WTC11 (cell line): Measurements from ENCODE around the gene HMMR. TPM values are rescaled to one million over a fixed set of nuclear protein-coding genes. Genes with fewer than 3 reads are reported as not detected.

Experiments used
- ATAC-seq: fragments of 200-7000 bp; cut with Tn5 transposase; 2 replicates; pipeline ENCODE4 v1.10.0; 2021; ENCODE audit warnings: mild to moderate bottlenecking, moderate library complexity
- CTCF ChIA-PET: fragments of 300-600 bp; sonication (Branson Sonifier 250); formaldehyde crosslinking; loops from one replicate; lab custom pipeline; 2021; ENCODE audit warnings: antibody characterized with exemption; lab: Charles Lee
- POLR2A ChIA-PET: fragments of 350-600 bp; sonication (Branson Sonifier 250); formaldehyde crosslinking; loops from one replicate; lab custom pipeline; 2021; ENCODE audit warnings: antibody characterized with exemption; lab: Charles Lee
- DNase-seq: peaks from one replicate; pipeline ENCODE4 v3.0.0; 2021; ENCODE audit warnings: low spot score
- H3K27ac Mint-ChIP-seq: 2 replicates; pipeline ENCODE4 v1.8.0; 2021; ENCODE audit warnings: mixed read lengths
- H3K27me3 Mint-ChIP-seq: 2 replicates; pipeline ENCODE4 v1.8.0; 2021; ENCODE audit warnings: low read depth, mild to moderate bottlenecking, moderate library complexity, mixed read lengths
- H3K36me3 Mint-ChIP-seq: 2 replicates; pipeline ENCODE4 v1.8.0; 2021; ENCODE audit warnings: mixed read lengths
- H3K4me1 Mint-ChIP-seq: 2 replicates; pipeline ENCODE4 v1.8.0; 2022; ENCODE audit warnings: mixed read lengths
- H3K4me3 Mint-ChIP-seq: 2 replicates; pipeline ENCODE4 v1.8.0; 2021; ENCODE audit warnings: mild to moderate bottlenecking, moderate library complexity, mixed read lengths
- H3K9me3 Mint-ChIP-seq: 2 replicates; pipeline ENCODE4 v1.8.0; 2021; ENCODE audit warnings: mixed read lengths
- AR ChIP-seq: fragments of 250-450 bp; sonication (Bioruptor Pico); IDR thresholded peaks from 2 replicates; pipeline ENCODE4 v1.9.0; 2021; ENCODE audit warnings: mild to moderate bottlenecking
- CREB1 ChIP-seq: sonication (generic); formaldehyde crosslinking; IDR thresholded peaks from 2 replicates; pipeline ENCODE4 v1.8.0; 2023; ENCODE audit warnings: mild to moderate bottlenecking, missing genetic modification reagents
- CTCF ChIP-seq: fragments of 200-600 bp; IDR thresholded peaks from 2 replicates; pipeline ENCODE4 v1.8.0; 2022; ENCODE audit warnings: antibody characterized with exemption
- HMGXB4 ChIP-seq: sonication (generic); formaldehyde crosslinking; IDR thresholded peaks from 2 replicates; pipeline ENCODE4 v1.8.1; 2023; ENCODE audit warnings: mild to moderate bottlenecking, moderate library complexity, missing genetic modification reagents
- JAZF1 ChIP-seq: fragments of 250-450 bp; sonication (Bioruptor Pico); IDR thresholded peaks from 2 replicates; pipeline ENCODE4 v1.9.0; 2021; ENCODE audit warnings: moderate library complexity, mild to moderate bottlenecking, inconsistent platforms
- KAT7 ChIP-seq: sonication (generic); formaldehyde crosslinking; IDR thresholded peaks from 2 replicates; pipeline ENCODE4 v1.8.1; 2023; ENCODE audit warnings: missing genetic modification reagents, mild to moderate bottlenecking, borderline replicate concordance
- MYBL2 ChIP-seq: sonication (generic); formaldehyde crosslinking; IDR thresholded peaks from 2 replicates; pipeline ENCODE4 v1.8.1; 2023; ENCODE audit warnings: mild to moderate bottlenecking, moderate library complexity, missing genetic modification reagents
- NR1H2 ChIP-seq: sonication (generic); formaldehyde crosslinking; IDR thresholded peaks from 2 replicates; pipeline ENCODE4 v1.9.0; 2021; ENCODE audit warnings: mild to moderate bottlenecking, moderate library complexity, missing genetic modification reagents
- PREB ChIP-seq: sonication (generic); formaldehyde crosslinking; IDR thresholded peaks from 2 replicates; pipeline ENCODE4 v1.8.1; 2022; ENCODE audit warnings: mild to moderate bottlenecking, missing genetic modification reagents, moderate library complexity, borderline replicate concordance
- TEAD1 ChIP-seq: sonication (generic); formaldehyde crosslinking; IDR thresholded peaks from 2 replicates; pipeline ENCODE4 v1.8.0; 2022; ENCODE audit warnings: mild to moderate bottlenecking, missing genetic modification reagents
- ZNF121 ChIP-seq: sonication (generic); formaldehyde crosslinking; IDR thresholded peaks from 2 replicates; pipeline ENCODE4 v1.8.0; 2023; ENCODE audit warnings: missing genetic modification reagents
- ZNF425 ChIP-seq: fragments of 250-450 bp; sonication (Bioruptor Pico); conservative IDR thresholded peaks from 2 replicates; pipeline ENCODE4 v1.9.0; 2021; ENCODE audit warnings: mild to moderate bottlenecking
- ZNF512 ChIP-seq: sonication (generic); formaldehyde crosslinking; IDR thresholded peaks from 2 replicates; pipeline ENCODE4 v1.8.1; 2022; ENCODE audit warnings: missing genetic modification reagents, borderline replicate concordance
- total RNA-seq: library from RNA; stranded (reverse); gene quantifications from 3 replicates; pipeline ENCODE4 v1.2.3, GENCODE V29; 2021

Gene HMMR
- total RNA-seq, 1 experiment from 2014 or later = 78.5 TPM

- Mint-ChIP-seq H3K36me3 (peaks cover 82% of the 10 kb centered on the region), H3K4me1 (no peaks in the 10 kb centered on the region), H3K27me3 (no peaks in the 10 kb centered on the region), H3K9me3 (no peaks in the 10 kb centered on the region), H3K4me3 (no peak overlapping the region), H3K27ac (no peak overlapping the region)
- ChIA-PET CTCF (no interaction called here), POLR2A (no interaction called here)
- TF ChIP-seq MYBL2 = no peak
- TF ChIP-seq JAZF1 (CRISPR knock-in tag) = no peak
- no peak for TF ChIP-seq ZNF512 (CRISPR knock-in tag)
- TF ChIP-seq PREB (CRISPR knock-in tag) = no peak
- no peak for TF ChIP-seq ZNF425 (CRISPR knock-in tag)
- TF ChIP-seq NR1H2 (CRISPR knock-in tag) = no peak
- TF ChIP-seq AR (CRISPR knock-in tag) = no peak
- no peak for TF ChIP-seq HMGXB4 (CRISPR knock-in tag)
- ATAC-seq (no peak), DNase-seq (no peak)
Measured at GRCh38 chr5:163478982-163479271, 18.5 kb downstream of the HMMR start.

- Mint-ChIP-seq H3K27me3 (no peaks in the 10 kb centered on the region), H3K36me3 (peaks cover 78% of the 10 kb centered on the region), H3K9me3 (peaks cover 26% of the 10 kb centered on the region), H3K4me1 (peaks cover 8% of the 10 kb centered on the region), H3K27ac (no peak overlapping the region), H3K4me3 (no peak overlapping the region)
- CTCF ChIA-PET = interaction anchor here (0.6 to 2.1 kb wide), 7 partner anchors 9 to 76 kb away, joined by 3 to 18 read pairs (median 6); partner anchors contain the start of genes HMMR and NUDCD2
- ATAC-seq (peak; percentile 99), DNase-seq (peak; percentile 60)
- TF ChIP-seq CTCF (0 out of 2 replicates have a peak, but pooled peaks have one; percentile 8), CREB1 (CRISPR knock-in tag) (no peak), KAT7 (CRISPR knock-in tag) (no peak), TEAD1 (0 out of 2 replicates have a peak, but pooled peaks have one; percentile 39), ZNF121 (CRISPR knock-in tag) (peak; percentile 98)
- POLR2A ChIA-PET = interaction anchor here (0.6 to 2.1 kb wide), 5 partner anchors 14 to 62 kb away, joined by 3 to 8 read pairs (median 4); partner anchors contain the start of gene MAT2B
Measured at GRCh38 chr5:163489055-163489744, 28.8 kb downstream of the HMMR start.
